NB4 (cell line): ENCODE data around the gene COG6.

ENCODE experiments used
- CTCF ChIP-seq: IDR thresholded peaks from one replicate; pipeline ENCODE4 v1.5.1; 2012; ENCODE audit warnings: low read depth, low read length
- POLR2A ChIP-seq: IDR thresholded peaks from 2 replicates; pipeline ENCODE4 v1.6.1; 2011; ENCODE audit warnings: mild to moderate bottlenecking; ENCODE audit not compliant: insufficient read length; ENCODE audit errors: extremely low read depth

GRCh38 chr13:39635564-39635963 lies 19.9 kb upstream of the COG6 start:
- TF ChIP-seq POLR2A (no peak), CTCF (no peak)
